Activated naive CD4-positive, alpha-beta T cell treated with anti-CD3 and anti-CD28 coated beads, Interleukin-2, amount 10 ng/mL, durations not matched to agents 7 days and 5 days (primary cell): ENCODE measurements around the gene TNRC6A.

Source experiments
- CTCF ChIA-PET: fragments of 350-600 bp; sonication (Branson Sonifier 250); formaldehyde crosslinking; loops from one replicate; lab custom pipeline; 2021; ENCODE audit warnings: antibody characterized with exemption; lab: Charles Lee
- DNase-seq: peaks from one replicate; pipeline ENCODE4 v3.0.0-alpha.2; 2020
- H3K27ac Mint-ChIP-seq: one replicate; pipeline ENCODE4 v1.8.0; 2021; ENCODE audit warnings: mild to moderate bottlenecking, moderate library complexity, mixed read lengths
- H3K27me3 Mint-ChIP-seq: one replicate; pipeline ENCODE4 v1.8.0; 2021; ENCODE audit warnings: mild to moderate bottlenecking, mixed read lengths
- H3K36me3 Mint-ChIP-seq: one replicate; pipeline ENCODE4 v1.8.0; 2021; ENCODE audit warnings: mixed read lengths
- H3K4me1 Mint-ChIP-seq: one replicate; pipeline ENCODE4 v1.8.0; 2021; ENCODE audit warnings: mixed read lengths
- H3K4me3 Mint-ChIP-seq: one replicate; pipeline ENCODE4 v1.8.0; 2021; ENCODE audit warnings: mild to moderate bottlenecking, moderate library complexity, mixed read lengths
- H3K9me3 Mint-ChIP-seq: one replicate; pipeline ENCODE4 v1.8.0; 2021; ENCODE audit warnings: mixed read lengths

Gene TNRC6A

GRCh38 chr16:24729243-24729950 is at the start of gene TNRC6A:
TNRC6A (plus strand) TSS chr16:24729651; CDS start chr16:24729842, 191 bp downstream.
- CTCF ChIA-PET = no interaction called here
- Mint-ChIP-seq H3K9me3 (no peaks in the 10 kb centered on the region), H3K27ac (peak within 1 kb of the TSS; percentile 99), H3K36me3 (peaks cover 22% of the 10 kb centered on the region), H3K27me3 (no peaks in the 10 kb centered on the region), H3K4me3 (peak within 1 kb of the TSS; percentile 100), H3K4me1 (peaks cover 37% of the 10 kb centered on the region)
- peak; percentile 84 for DNase-seq

GRCh38 chr16:24681793-24682192 is 47.7 kb upstream of the TNRC6A start:
- Mint-ChIP-seq H3K4me1 (no peaks in the 10 kb centered on the region), H3K4me3 (no peak overlapping the region), H3K9me3 (no peaks in the 10 kb centered on the region), H3K27me3 (peaks cover 9% of the 10 kb centered on the region), H3K27ac (no peak overlapping the region), H3K36me3 (no peaks in the 10 kb centered on the region)
- CTCF ChIA-PET = no interaction called here
- DNase-seq = no peak

- Mint-ChIP-seq H3K4me3 (no peak overlapping the region), H3K9me3 (no peaks in the 10 kb centered on the region), H3K36me3 (no peaks in the 10 kb centered on the region), H3K27ac (no peak overlapping the region), H3K27me3 (peaks cover 9% of the 10 kb centered on the region), H3K4me1 (no peaks in the 10 kb centered on the region)
- DNase-seq = no peak
- CTCF ChIA-PET = no interaction called here
Measured at GRCh38 chr16:24683250-24683649, 46.2 kb upstream of the TNRC6A start.

DNA sequence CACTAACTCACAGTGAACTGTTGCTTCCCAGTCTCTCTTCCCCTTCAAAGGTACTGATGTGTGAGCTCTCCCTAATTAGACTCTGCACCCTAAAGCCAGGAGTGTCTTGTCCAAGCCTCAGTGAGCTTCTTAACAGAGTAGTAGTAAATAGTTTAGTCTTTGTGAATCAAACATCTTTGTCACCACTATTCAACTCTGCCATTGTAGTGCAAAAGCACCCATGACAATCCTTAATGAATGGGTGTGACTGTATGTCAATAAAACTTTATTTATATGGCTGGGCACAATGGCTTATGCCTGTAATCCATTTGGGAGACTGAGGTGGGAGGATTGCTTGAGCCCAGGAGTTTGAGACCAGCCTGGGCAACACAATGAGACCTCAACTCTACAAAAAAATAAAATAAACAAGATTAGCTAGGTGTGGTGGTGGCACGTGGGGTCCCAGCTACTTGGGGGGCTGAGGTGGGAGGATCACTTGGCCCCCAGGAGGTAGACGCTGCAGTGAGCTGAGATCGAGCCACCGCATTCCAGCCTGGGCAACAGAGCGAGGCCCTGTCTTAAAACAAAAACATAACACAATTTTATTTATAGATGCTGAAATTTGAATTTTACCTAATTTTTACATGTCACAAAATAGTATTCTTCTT is 45.5 kb upstream of the TNRC6A start:
- CTCF ChIA-PET = no interaction called here

DNA sequence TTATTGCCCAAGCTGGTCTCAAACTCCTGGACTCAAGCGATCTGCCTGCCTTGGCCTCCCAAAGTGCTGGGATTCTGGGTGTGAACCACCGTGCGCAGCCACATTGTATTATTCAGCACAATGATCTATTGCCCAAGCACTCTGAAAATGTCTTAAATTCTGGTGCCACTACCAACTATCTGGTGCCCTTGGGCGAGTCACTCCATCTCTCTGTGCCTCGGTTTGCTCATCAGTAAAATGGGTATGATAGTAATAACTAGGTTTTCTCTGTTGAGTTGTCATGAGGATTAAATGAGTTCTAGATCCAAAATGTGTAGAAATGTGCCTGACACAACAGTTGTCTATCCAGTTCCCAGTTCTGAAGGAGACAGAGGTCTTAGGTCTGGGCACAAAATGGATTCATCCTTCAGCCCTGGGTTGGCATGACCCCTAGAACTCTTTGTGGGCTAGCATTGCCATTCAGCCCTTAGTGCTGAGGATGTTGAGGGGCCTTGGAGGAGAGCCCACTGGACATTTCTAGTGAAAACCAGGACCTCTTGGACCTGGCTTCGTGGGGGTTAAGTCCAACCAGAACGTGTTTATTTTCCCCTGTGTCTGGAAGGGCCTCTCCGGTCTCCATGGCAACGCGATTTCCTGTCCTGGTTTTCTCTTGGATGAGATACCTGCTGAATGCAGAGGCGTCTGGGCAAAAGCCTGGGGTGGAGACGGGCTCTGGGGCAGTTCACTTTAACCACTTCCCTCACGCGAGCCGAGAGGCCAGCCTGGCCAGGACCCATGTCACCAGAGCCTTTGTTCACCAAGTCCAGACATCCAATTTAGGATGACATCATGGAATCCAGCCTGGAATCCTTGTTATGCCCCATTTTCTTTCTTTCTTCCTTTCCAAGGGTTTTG is 43.7 kb upstream of the TNRC6A start:
- no peak overlapping the region for H3K4me3 Mint-ChIP-seq
- H3K27ac Mint-ChIP-seq = no peak overlapping the region
- no peaks in the 10 kb centered on the region for H3K9me3 Mint-ChIP-seq
- CTCF ChIA-PET = no interaction called here
- no peaks in the 10 kb centered on the region for H3K4me1 Mint-ChIP-seq
- H3K27me3 Mint-ChIP-seq = peaks cover 12% of the 10 kb centered on the region
- DNase-seq = no peak
- no peaks in the 10 kb centered on the region for H3K36me3 Mint-ChIP-seq

More for the DNA sequence above, 45.5 kb upstream of the TNRC6A start:
- no peak overlapping the region for H3K4me3 Mint-ChIP-seq
- no peaks in the 10 kb centered on the region for H3K9me3 Mint-ChIP-seq
- no peak for DNase-seq
- H3K27ac Mint-ChIP-seq = no peak overlapping the region
- H3K4me1 Mint-ChIP-seq = no peaks in the 10 kb centered on the region
- no peaks in the 10 kb centered on the region for H3K36me3 Mint-ChIP-seq
- peaks cover 9% of the 10 kb centered on the region for H3K27me3 Mint-ChIP-seq

- Mint-ChIP-seq H3K4me3 (no peak overlapping the region), H3K27ac (no peak overlapping the region), H3K9me3 (no peaks in the 10 kb centered on the region), H3K27me3 (peaks cover 19% of the 10 kb centered on the region), H3K4me1 (no peaks in the 10 kb centered on the region), H3K36me3 (no peaks in the 10 kb centered on the region)
- DNase-seq = no peak
- CTCF ChIA-PET = no interaction called here
Measured at GRCh38 chr16:24686678-24687077, 42.8 kb upstream of the TNRC6A start.

DNA sequence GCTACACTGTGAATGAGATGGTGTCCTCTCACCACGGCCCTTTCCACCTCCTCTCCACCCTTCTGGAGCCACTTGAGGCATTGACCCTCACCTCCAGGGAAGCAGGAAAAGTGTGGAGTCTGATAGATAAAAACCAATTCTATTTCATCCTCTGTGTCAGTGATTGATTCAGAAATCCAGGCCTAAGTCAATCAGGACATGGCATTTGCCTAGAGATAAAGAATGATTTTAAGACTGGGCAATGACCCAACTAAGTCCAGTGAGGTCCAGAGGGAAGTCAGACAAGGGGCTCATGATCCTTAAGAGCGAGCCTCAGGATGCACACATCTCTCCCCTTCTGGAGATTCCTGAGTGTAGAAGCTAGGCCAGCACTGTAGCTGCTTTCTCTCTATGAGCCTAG is 41.1 kb upstream of the TNRC6A start:
- H3K27ac Mint-ChIP-seq = no peak overlapping the region
- H3K27me3 Mint-ChIP-seq = peaks cover 19% of the 10 kb centered on the region
- no peak overlapping the region for H3K4me3 Mint-ChIP-seq
- CTCF ChIA-PET = no interaction called here
- no peaks in the 10 kb centered on the region for H3K9me3 Mint-ChIP-seq
- H3K36me3 Mint-ChIP-seq = no peaks in the 10 kb centered on the region
- H3K4me1 Mint-ChIP-seq = no peaks in the 10 kb centered on the region
- DNase-seq = no peak

- CTCF ChIA-PET = no interaction called here
- DNase-seq = no peak
Measured at GRCh38 chr16:24689128-24689527, 40.3 kb upstream of the TNRC6A start.

GRCh38 chr16:24692854-24693253 is 36.6 kb upstream of the TNRC6A start:
- no peak overlapping the region for H3K27ac Mint-ChIP-seq
- no peaks in the 10 kb centered on the region for H3K9me3 Mint-ChIP-seq
- H3K4me1 Mint-ChIP-seq = no peaks in the 10 kb centered on the region
- peaks cover 10% of the 10 kb centered on the region for H3K27me3 Mint-ChIP-seq
- no peaks in the 10 kb centered on the region for H3K36me3 Mint-ChIP-seq
- no peak overlapping the region for H3K4me3 Mint-ChIP-seq
- DNase-seq = no peak
- CTCF ChIA-PET = no interaction called here

More at GRCh38 chr16:24689128-24689527, 40.3 kb upstream of the TNRC6A start:
- no peaks in the 10 kb centered on the region for H3K36me3 Mint-ChIP-seq
- H3K27ac Mint-ChIP-seq = no peak overlapping the region
- no peaks in the 10 kb centered on the region for H3K4me1 Mint-ChIP-seq
- H3K9me3 Mint-ChIP-seq = no peaks in the 10 kb centered on the region
- H3K27me3 Mint-ChIP-seq = peaks cover 19% of the 10 kb centered on the region
- H3K4me3 Mint-ChIP-seq = no peak overlapping the region

GRCh38 chr16:24694931-24695330 is 34.5 kb upstream of the TNRC6A start:
- no peak overlapping the region for H3K27ac Mint-ChIP-seq
- H3K4me1 Mint-ChIP-seq = no peaks in the 10 kb centered on the region
- DNase-seq = no peak
- H3K27me3 Mint-ChIP-seq = peaks cover 6% of the 10 kb centered on the region
- no peaks in the 10 kb centered on the region for H3K36me3 Mint-ChIP-seq
- H3K9me3 Mint-ChIP-seq = no peaks in the 10 kb centered on the region
- no peak overlapping the region for H3K4me3 Mint-ChIP-seq
- CTCF ChIA-PET = no interaction called here

- H3K36me3 Mint-ChIP-seq = no peaks in the 10 kb centered on the region
- CTCF ChIA-PET = no interaction called here
Measured at GRCh38 chr16:24696699-24697098, 32.8 kb upstream of the TNRC6A start.

GRCh38 chr16:24698308-24698707 is 31.1 kb upstream of the TNRC6A start:
- no peaks in the 10 kb centered on the region for H3K9me3 Mint-ChIP-seq
- DNase-seq = no peak
- CTCF ChIA-PET = no interaction called here
- no peak overlapping the region for H3K27ac Mint-ChIP-seq
- no peaks in the 10 kb centered on the region for H3K27me3 Mint-ChIP-seq
- no peaks in the 10 kb centered on the region for H3K4me1 Mint-ChIP-seq
- no peak overlapping the region for H3K4me3 Mint-ChIP-seq
- H3K36me3 Mint-ChIP-seq = no peaks in the 10 kb centered on the region

More at GRCh38 chr16:24696699-24697098, 32.8 kb upstream of the TNRC6A start:
- H3K9me3 Mint-ChIP-seq = no peaks in the 10 kb centered on the region
- no peak for DNase-seq
- H3K27me3 Mint-ChIP-seq = no peaks in the 10 kb centered on the region
- H3K27ac Mint-ChIP-seq = no peak overlapping the region
- H3K4me3 Mint-ChIP-seq = no peak overlapping the region
- H3K4me1 Mint-ChIP-seq = no peaks in the 10 kb centered on the region

DNA sequence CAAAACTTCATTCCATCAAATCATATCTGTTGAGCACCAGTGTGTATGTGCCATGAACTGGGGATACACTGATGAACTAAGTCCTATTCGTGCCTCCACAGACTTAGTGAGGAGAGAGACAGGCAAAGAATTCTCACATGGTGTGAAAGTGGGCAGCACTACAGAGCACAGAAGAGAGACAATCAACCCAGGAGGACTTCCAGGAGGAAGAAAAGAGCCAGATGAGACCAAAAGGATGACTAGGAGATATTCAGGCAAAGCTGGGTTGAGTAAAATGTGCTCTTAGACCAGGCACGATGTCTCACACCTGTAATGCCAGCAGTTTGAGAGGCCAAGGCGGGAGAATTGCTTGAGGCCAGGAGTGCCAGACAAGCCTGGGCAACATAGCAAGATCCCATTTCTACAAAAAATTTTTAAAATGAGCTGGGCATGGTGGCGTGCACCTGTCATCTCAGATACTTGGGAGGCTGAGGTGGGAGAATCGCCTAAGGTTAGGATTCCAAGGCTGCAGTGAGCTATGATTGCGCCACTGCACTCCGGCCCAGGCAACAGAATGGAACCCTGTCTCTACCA is 30.2 kb upstream of the TNRC6A start:
- H3K4me1 Mint-ChIP-seq = no peaks in the 10 kb centered on the region
- H3K27ac Mint-ChIP-seq = no peak overlapping the region
- H3K27me3 Mint-ChIP-seq = no peaks in the 10 kb centered on the region
- H3K36me3 Mint-ChIP-seq = no peaks in the 10 kb centered on the region
- no peaks in the 10 kb centered on the region for H3K9me3 Mint-ChIP-seq
- no peak overlapping the region for H3K4me3 Mint-ChIP-seq
- CTCF ChIA-PET = no interaction called here
- DNase-seq = no peak
